ENCODE results near the gene P2RY2. TPM values are rescaled to one million over a fixed set of nuclear protein-coding genes. Genes with fewer than 3 reads are reported as not detected.

The P2RY2 gene
- polyA plus RNA-seq, 4 donors = 0.07 to 0.84 (median 0.62) TPM

DNA sequence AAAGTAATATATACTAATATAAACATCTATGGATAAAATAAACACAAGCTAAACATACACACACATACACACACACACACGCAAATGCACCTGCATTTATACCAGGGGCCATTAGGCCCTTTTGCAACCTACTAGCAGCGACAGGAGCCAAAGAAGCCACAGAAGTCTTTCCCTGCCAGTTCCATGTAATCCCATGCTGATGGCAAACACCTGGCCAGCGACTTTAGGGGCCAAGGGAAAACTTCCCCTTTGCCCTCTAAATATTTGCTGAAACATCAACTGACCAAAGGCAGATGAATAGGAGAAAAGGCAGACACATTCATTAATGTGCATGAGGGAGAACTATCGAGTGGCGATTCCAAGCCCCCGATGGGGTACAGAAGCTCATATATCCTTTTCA lies 14.8 kb upstream of the P2RY2 start:
- DNase-seq (ENCODE audit: low read depth in 4 of 4, low spot score in 3 of 4) = no peak

DNA sequence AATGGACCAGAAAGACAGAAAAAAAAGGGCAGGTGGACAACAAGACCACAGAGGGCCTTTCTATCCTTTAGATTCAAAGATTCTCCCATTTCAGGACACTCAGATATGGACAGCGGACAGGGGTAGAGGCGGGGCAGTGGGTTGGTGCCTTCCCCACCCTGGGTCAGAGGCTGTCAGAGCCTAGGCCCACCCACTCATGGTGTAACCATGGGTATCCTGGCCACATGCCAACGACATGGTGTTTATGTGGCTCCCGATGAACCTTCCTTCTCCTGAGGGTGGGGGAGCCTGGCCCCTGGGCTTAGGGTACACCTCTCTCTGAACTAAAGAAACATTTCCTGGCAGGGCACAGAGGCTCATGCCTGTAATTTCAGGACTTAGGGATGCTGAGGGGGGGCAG lies 14.3 kb upstream of the P2RY2 start:
- DNase-seq (ENCODE audit: low read depth in 4 of 4, low spot score in 3 of 4) = no peak

GRCh38 chr11:73204711-73205121 lies 13.4 kb upstream of the P2RY2 start:
- no peak for DNase-seq (ENCODE audit: low read depth in 4 of 4, low spot score in 3 of 4)

DNA sequence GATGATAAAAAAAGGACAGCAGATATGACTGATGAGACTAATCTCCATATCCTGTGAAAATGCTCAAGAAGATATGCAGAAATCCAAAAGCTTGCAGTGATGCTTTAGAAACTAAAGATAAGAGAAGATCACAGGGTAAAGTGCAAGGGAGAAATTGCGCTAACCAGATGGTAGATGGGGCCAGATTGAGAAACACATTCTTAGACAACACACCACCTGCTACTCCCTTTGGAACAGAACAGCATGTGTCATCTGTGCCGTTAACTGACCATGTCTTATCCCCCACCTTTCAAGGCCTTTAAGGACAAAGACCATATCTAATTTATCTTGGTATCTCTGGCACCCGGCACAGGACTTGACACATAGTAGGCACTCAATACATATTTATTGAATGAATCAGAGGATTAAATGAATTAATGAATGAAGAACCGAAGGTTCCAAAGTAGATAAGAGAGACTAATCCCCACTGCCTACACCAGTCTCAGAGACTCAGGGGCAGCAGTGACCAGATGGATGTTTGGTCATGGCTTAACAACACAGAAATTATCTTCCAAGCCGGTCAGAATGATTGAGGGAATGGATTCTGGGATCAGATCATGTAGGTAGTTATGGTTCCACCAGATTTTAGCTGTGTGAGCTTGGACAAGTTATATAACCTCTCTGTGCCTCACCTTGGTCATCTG lies 12.3 kb upstream of the P2RY2 start:
- DNase-seq (ENCODE audit: low read depth in 4 of 4, low spot score in 3 of 4) = no peak

GRCh38 chr11:73206801-73207200 lies 11.3 kb upstream of the P2RY2 start:
- no peak for DNase-seq (ENCODE audit: low read depth in 4 of 4, low spot score in 3 of 4)

DNA sequence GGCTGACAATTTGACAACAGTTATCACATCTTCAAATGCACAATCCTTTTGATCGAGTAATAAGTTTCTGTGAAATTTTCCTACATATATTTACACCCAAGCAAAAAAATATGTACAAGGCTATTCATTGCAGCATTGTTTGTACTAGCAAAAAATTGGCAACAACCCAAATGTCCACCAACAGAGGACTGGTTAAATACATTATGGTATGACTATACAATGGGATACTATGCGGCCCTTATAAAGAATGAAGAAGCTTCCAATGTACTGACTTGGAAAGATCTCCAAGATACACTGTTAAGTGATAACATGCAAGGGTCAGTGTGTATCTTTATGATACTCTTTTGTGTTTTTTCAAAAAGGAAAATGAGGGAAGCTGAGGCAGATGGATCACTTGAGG lies 8.2 kb upstream of the P2RY2 start:
- DNase-seq (ENCODE audit: low read depth in 4 of 4, low spot score in 3 of 4) = no peak

- no peak for DNase-seq (ENCODE audit: low read depth in 4 of 4, low spot score in 3 of 4)
These were observed 7.0 kb upstream of the P2RY2 start for GRCh38 chr11:73210916-73211667.

- DNase-seq (ENCODE audit: low read depth in 4 of 4, low spot score in 3 of 4) = no peak
These were observed 4.6 kb upstream of the P2RY2 start for GRCh38 chr11:73213196-73214143.

DNA sequence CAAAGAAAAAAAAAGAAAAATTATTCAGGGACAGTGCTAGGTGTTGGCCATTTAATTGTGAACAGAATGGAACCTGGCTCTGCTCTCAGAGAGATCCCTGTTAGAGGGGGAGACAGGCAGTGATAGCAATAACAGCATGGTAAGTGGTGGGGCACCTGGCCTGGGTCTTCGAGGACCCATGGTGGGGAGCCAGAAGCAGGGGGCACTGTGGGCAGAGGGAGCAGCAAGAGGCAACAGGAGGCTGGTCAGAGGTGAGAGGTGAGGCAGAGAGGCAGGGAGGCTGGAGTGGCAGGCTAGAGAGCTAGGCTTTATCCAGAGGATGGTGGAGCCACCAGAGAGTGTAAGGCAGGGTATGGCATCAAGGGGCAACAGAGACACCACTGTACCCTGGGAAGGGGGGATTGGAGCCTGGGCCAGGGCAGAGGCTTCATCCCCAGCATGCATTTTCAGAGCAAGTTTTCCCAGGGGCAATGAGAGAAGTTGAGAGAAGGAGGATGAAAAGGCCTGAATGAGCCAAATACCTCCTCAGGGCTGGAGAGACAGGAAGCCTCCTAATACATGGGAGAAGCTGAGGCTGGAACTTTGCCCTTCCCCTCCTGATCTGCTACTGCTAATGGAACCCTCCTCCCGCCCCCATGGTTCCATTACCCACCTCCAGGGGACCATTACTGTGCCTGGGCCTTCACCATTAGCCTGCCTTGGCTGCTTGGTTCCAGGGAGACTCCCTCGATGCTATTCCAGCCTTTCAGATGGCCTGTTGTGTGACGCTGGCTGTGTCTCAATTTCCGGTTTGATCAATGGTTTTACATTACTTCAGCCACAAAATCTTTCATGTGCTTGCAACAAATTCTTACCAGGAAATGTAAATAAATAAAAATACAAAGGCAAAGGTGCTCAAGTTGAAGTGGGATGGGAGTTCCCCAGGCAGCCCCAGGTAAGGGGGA lies 2.6 kb upstream of the P2RY2 start:
- no peak for DNase-seq (ENCODE audit: low read depth in 4 of 4, low spot score in 3 of 4)

GRCh38 chr11:73216465-73216864 lies 1.6 kb upstream of the P2RY2 start:
- no peak for DNase-seq (ENCODE audit: low read depth in 4 of 4, low spot score in 3 of 4)

DNA sequence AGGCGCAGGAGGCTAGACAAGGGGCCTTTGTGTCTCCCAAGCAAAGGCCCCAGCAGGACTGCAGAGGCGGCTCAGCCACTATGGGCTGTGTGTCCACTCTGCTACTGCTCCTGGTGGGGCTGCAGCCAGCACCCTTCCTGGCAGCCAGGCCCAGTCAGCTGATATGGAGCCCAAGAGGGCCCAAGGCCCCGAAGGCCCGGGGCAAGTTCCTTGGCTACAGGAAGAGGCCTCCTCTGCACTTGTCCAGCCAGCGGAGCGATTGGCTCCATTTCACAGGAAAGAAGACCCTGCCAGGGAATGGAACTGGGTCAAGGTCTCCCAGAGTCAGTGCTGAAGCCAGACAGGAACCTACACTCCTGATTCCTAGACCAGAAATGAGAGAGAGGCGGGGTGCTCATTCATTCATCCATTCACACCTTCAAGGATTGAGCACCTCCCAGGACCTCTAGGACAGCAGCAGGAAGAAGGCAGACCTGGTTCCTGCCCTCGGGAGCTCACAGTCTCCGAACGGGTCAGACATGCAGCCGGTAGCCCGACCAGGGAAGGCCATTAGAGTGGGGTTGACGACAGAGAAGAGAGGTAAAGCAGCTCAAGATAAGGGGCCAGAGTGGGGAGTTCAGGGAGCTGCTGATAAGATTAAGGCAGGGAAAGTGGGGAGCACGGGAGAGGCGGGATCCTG lies 811 bp upstream of the P2RY2 start:
- DNase-seq (ENCODE audit: low read depth in 4 of 4, low spot score in 3 of 4) = no peak

DNA sequence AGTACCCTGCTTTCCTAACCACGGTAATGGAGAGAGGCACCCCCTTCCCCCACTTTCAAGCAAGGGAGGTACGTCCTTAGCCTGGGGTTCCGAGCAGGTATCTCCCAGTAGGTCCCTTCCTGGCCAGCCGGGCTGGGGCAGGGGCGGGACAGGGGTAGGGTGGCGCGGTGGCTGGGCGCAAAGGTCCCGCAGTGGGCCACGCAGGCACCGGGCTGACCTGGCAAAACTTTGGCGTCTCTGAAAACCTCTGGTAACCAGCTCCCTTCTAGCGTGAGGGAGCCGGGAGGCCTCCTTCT lies 323 bp upstream of the P2RY2 start:
- no peak for DNase-seq (ENCODE audit: low read depth in 4 of 4, low spot score in 3 of 4)

- no peak for DNase-seq (ENCODE audit: low read depth in 4 of 4, low spot score in 3 of 4)
These were observed 742 bp downstream of the P2RY2 start for GRCh38 chr11:73218830-73219215.

- no peak for DNase-seq (ENCODE audit: low read depth in 4 of 4, low spot score in 3 of 4)
These were observed 1.6 kb downstream of the P2RY2 start for GRCh38 chr11:73219396-73220285.

DNA sequence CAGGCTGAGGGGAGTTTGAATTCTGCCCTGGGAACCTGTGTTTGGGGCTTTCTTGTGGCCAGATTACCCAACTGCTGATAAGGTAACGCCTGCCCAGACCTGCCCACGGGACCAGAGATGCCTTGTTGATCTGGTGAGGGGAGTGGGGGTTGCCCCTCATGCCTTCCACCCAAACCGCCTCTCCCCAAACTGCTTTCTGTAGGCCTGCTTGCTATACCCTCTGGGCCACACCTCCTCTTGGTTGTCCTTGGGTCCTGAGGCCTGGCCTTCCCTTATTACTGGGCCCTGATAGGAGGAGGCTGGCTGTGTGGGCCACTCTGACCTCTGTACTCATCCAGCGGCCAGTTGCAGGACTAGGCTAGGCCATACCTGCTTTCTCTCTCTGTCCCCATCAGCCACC lies 3.4 kb downstream of the P2RY2 start:
- no peak for DNase-seq (ENCODE audit: low read depth in 4 of 4, low spot score in 3 of 4)

- no peak for DNase-seq (ENCODE audit: low read depth in 4 of 4, low spot score in 3 of 4)
These were observed 3.9 kb downstream of the P2RY2 start for GRCh38 chr11:73221996-73222395.

DNA sequence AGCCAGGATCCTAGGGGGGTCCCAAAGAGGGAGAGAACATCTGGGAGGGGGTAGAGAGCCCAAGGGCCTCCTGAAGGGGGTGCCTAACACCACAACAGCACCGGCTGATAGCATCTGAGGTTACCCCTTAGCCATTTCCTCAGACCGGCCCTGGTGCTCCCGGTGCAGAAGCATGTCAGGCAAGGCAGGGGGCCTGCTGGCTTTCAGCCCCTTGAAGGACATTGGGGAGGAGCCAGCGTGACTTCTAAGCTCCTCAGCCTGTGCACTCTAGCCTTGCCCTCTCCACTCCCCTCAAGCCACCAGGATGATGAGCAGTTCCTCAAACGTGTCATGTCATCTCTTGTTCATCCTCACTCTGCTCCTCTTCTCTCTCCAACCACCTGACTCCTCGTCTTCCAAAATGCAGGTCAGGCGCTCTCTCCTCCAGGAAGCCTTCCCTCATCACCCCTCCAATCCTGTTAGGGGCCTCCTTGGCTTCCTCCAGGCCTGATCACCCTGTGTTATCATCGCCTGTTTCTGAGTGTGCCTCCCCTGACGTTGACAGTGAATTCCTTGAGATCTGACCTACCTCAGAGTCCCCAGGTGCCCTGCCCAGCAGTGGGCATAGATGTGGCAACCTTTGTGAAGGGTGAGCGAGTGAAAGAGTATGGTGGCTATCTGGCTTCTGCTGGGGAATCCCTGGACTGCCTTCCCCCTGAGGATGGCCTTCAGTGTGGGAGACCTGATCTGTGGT lies 6.1 kb downstream of the P2RY2 start:
- DNase-seq (ENCODE audit: low read depth in 4 of 4, low spot score in 3 of 4) = no peak

GRCh38 chr11:73225001-73225686 lies 7.1 kb downstream of the P2RY2 start:
- DNase-seq (ENCODE audit: low read depth in 4 of 4, low spot score in 3 of 4) = no peak

All from left renal pelvis (tissue), 4 donors.